Bone marrow (tissue), 2 donors: ENCODE results near the gene VSIG2.
A peak's percentile ranks its signal among the peaks of the same experiment; 100 is the strongest.

Experiments used
- DNase-seq, 2 donors: peaks; one replicate each; lab custom pipeline; 2025; lab: John Stamatoyannopoulos, UW

VSIG2 gene

GRCh38 chr11:124763156-124763947, 11.3 kb upstream of the VSIG2 start:
- peak; percentile 35 to 59 for DNase-seq

GRCh38 chr11:124762624-124763155, 10.6 kb upstream of the VSIG2 start:
- no peak for DNase-seq

DNA sequence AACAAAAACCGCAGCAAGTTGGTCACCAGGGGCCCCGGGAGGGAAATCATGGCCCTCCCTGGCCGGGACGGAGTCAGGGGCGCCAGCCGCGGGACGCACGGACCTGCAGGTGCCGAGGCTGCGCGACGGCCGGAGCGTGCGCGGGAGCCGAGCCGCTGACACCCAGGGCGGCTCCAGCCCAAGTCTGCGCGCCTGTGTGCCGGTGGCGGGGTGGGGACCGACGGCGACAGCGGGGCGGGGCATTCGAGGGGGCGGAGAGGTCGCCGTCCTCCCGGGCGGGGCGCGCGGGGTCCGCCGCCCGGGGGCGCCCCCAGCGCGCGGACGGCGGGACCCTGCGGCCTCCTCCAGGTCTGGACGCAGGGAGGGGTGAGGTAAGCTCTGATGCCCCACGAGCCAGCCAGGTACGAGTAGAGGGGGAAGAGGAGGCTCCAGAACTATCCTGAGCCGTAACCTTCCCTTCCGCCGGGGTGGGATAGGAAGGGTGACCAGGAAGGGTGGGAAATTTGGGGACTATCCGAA, 10.1 kb upstream of the VSIG2 start, which contains the start of gene ESAM:
ESAM (minus strand) TSS at position 186 of the 519 bp plus-strand sequence; CDS start at position 50, 136 bp downstream.
- no peak for DNase-seq

- DNase-seq, result no peak
Observed at GRCh38 chr11:124761301-124762104, 9.4 kb upstream of the VSIG2 start.

DNA sequence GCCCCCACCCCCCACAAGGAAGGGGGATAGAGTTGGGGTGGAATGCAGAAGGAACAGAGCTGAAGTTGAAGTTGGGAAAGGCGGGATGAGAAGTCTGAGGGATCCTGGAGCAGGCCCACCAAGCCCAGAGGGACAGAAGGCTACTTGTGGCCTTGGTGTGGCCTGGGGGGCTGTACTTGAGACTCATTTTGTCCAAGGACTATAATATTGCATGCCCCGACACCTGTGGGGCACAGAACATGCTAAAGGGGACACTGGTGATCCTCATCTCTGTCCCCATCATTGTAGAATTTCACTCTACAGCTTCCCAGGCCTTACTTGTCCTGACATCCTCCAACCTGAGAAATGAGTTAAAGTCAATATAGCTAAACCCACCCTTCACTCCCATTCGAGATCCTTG, 8.8 kb upstream of the VSIG2 start:
- DNase-seq, result no peak

DNA sequence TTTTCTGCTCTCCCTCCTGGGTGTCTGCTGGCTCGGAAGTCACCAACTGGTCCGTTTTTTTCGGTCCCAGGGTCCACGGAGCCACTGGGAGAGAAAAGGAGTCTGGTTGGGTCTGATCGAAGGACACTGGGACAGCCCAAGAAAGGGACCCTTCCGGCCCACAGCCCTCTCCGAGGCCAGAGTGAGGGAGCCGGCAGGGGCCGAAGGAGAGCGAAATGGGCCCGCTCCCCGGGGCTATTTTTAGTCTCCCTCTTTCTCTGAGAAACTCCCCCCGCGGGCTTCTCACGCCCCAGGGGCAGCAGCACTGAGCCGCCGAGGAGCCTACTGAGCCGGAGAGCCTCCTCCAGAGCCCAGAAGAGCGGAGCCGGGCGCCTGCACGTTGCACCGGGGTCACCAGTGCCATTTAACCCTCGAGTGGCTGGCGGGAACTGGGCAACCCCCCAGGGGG, 8.2 kb upstream of the VSIG2 start:
- DNase-seq, result no peak

DNA sequence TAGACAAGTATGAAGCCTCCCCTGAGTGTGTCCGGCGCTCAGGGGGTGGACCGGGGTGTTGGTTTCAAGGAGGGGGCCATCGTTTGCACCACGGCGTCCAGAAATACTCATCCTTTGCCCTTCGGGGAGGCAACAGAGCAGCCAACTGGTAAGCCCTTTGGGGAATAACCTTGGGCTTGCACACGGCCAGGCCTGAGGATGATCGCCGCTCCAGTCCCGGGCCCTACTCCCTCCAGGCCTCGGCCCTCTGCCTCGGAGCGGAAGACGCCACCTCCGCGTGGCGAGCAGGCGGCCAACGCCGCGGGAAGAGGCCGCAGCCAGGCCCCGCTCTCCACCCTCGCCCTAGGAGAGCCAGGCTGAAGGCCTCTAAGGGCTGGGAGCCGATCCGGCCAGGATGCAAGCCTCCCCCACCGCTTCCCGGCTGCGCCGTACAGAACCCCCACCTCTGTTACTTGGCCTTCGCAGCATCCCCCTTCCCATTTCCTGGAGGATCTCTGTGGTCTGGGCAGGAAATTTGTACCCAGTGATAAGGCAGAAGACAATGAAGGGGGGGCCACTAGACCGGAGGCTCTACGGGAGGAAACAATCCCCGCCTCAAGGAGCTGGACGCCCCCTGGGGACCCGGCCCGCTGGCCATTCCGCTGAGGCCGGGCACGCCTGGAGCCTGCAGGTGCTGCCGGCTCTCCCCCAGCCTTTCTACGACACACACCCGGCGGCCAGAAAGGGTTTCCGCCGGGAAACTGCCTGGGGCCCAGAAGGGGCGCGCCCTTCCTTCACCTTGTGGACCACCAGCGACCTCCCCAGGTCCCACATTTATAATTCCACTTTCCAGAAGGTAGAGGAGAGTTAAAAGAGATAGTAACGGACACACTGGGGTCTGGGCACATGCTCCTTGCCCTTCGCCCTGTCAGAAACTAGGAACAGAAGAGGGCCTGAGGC, 7.5 kb upstream of the VSIG2 start:
- no peak for DNase-seq

- DNase-seq, result peak in 1 of 2 donors; percentile 49
Observed at GRCh38 chr11:124758355-124759265, 6.6 kb upstream of the VSIG2 start.

GRCh38 chr11:124757320-124757719, 5.3 kb upstream of the VSIG2 start:
- no peak for DNase-seq

- DNase-seq, result no peak
Observed at GRCh38 chr11:124756753-124757227, 4.7 kb upstream of the VSIG2 start.

- DNase-seq, result no peak
Observed at GRCh38 chr11:124756033-124756752, 4.1 kb upstream of the VSIG2 start.

DNA sequence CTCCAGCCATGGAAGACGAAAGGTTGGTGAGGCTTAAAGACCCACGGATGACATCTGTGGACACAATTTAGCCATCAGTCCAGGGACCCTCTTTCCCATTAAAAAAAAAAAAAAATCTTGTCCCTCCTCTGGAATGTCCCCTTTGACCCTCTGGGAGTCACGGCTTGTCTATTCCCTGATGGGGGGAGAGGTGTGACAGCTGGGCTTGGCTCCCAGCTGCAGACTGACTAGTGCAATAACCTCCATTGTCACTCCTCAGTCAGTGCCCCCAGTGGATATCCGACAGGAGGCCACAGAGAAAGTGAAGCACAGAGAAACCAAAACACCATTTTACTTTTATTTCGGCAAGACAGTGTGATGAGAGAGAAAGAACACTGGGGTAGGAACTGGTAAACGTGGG, 2.7 kb upstream of the VSIG2 start:
- no peak for DNase-seq

DNA sequence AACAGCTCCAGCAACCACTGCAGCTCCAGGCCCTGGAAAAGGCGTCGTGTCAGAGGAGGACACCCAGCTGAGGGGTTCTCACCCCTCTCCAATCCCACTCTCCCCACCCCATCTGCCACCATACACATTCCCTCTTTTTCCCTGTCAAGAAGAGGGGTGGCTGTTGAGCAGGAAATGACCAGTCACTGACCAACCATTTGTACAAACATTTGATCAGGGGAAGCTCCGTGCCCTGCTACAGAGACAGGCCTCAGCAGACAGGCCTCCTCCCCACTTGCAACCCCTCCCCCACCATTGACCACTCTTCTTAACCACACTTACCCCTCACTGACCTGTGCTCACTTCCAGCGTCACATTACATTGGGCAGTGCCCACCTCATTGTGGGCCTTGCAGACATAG, 2.3 kb upstream of the VSIG2 start:
- no peak for DNase-seq

GRCh38 chr11:124753624-124754023, 1.6 kb upstream of the VSIG2 start:
- DNase-seq, result no peak

- DNase-seq, result no peak
Observed at GRCh38 chr11:124753205-124753604, 1.1 kb upstream of the VSIG2 start.

GRCh38 chr11:124752471-124753102, 532 bp upstream of the VSIG2 start:
- DNase-seq, result no peak

DNA sequence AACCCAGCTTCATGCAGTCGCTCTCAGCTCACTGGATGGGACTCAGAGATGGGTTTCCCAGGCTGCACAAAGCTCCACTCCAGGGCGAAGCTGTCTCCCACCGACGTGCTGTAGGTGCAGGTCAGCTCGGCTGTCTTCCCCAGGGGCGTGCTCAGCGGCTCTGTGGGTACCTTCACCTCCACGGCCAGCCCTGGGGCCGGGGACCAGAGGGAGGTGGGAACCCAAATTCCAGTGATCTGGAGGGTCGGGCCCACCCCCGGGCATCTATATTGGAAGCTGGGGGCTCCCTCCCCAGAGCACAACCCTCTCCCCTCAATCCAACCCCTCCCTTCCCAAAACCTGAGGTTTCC, 689 bp downstream of the VSIG2 start:
- no peak for DNase-seq

DNA sequence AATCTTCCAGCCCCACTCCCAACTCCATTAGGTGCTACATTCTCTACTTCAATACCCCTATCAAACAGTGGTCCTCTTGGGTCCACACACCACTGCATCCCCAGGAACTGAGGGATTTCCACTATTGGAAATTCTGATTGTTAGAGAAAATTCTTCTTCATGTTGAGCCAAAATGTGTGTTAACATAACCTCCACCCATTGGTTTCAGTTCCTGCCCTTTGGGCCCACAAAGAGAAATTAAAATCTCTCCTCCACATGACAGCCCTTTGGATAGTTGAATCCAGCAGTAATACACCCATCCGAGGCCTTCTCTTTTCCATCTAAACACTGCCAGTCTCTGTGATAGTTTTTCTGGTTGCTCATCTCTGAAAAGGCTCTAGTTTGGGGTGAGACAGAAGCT, 2.1 kb downstream of the VSIG2 start:
- DNase-seq, result no peak
